Immature natural killer cell (primary cell): Measurements from ENCODE around the gene CYBA. TPM values are rescaled to one million over a fixed set of nuclear protein-coding genes. Genes with fewer than 3 reads are reported as not detected.

ENCODE experiments used
- DNase-seq, 3 donors: peaks; one replicate each; pipeline ENCODE4 v3.0.0; 2022; ENCODE audit warnings: mixed read lengths in 1 of 3
- H3K27ac Mint-ChIP-seq, 6 donors: one replicate each; pipeline ENCODE4 v1.8.0; 2020; ENCODE audit warnings: mixed read lengths in 6 of 6, mild to moderate bottlenecking in 5 of 6, inconsistent platforms in 4 of 6, moderate library complexity in 3 of 6
- H3K27me3 Mint-ChIP-seq, 3 donors: one replicate each; pipeline ENCODE4 v1.8.0; 2020 to 2021; ENCODE audit warnings: low read depth in 3 of 3, mild to moderate bottlenecking in 3 of 3, mixed read lengths in 3 of 3, moderate library complexity in 3 of 3, inconsistent platforms in 1 of 3
- H3K36me3 Mint-ChIP-seq, 3 donors: one replicate each; pipeline ENCODE4 v1.8.0; 2020; ENCODE audit warnings: mixed read lengths in 3 of 3, inconsistent platforms in 2 of 3, mild to moderate bottlenecking in 2 of 3
- H3K4me1 Mint-ChIP-seq, 2 donors: one replicate each; pipeline ENCODE4 v1.8.0; 2020; ENCODE audit warnings: inconsistent platforms in 2 of 2, mild to moderate bottlenecking in 2 of 2, mixed read lengths in 2 of 2, moderate library complexity in 1 of 2
- H3K4me3 Mint-ChIP-seq, 5 donors: one replicate each; pipeline ENCODE4 v1.8.0; 2020; ENCODE audit warnings: mild to moderate bottlenecking in 5 of 5, mixed read lengths in 5 of 5, inconsistent platforms in 3 of 5, moderate library complexity in 3 of 5
- H3K9me3 Mint-ChIP-seq, 6 donors: one replicate each; pipeline ENCODE4 v1.8.0; 2020; ENCODE audit warnings: mild to moderate bottlenecking in 6 of 6, mixed read lengths in 6 of 6, inconsistent platforms in 4 of 6, moderate library complexity in 3 of 6
- polyA plus RNA-seq, 3 donors: library from polyadenylated mRNA; unstranded; fragments of 300-500 nt; fragmentation: Illumina TruSeq; gene quantifications; one replicate each; pipeline ENCODE4 v1.2.3, GENCODE V29; 2021

The CYBA gene
- polyA plus RNA-seq, 3 donors from 2014 or later, result 2,079 to 2,787 (median 2,690) TPM

- peaks cover 29 to 48% of the 10 kb centered on the region in 2 donors for H3K4me1 Mint-ChIP-seq
- H3K27ac Mint-ChIP-seq, result no peak overlapping the region
- no peak overlapping the region for H3K4me3 Mint-ChIP-seq
- peaks cover 0 to 1% (median 0%) of the 10 kb centered on the region in 6 donors for H3K9me3 Mint-ChIP-seq
- DNase-seq, result no peak
- peaks cover 9 to 30% (median 12%) of the 10 kb centered on the region in 3 donors for H3K27me3 Mint-ChIP-seq
- peaks cover 4 to 17% (median 5%) of the 10 kb centered on the region in 3 donors for H3K36me3 Mint-ChIP-seq
Observed at GRCh38 chr16:88643644-88643932, 7.3 kb downstream of the CYBA start.

- Mint-ChIP-seq H3K36me3 (peaks cover 4 to 17% (median 5%) of the 10 kb centered on the region in 3 donors), H3K27me3 (peaks cover 12 to 28% (median 16%) of the 10 kb centered on the region in 3 donors), H3K9me3 (peaks cover 0 to 1% (median 0%) of the 10 kb centered on the region in 6 donors), H3K27ac (peak overlapping the region in 1 of 6 donors; percentile 62), H3K4me3 (no peak overlapping the region), H3K4me1 (peaks cover 29 to 49% of the 10 kb centered on the region in 2 donors)
- no peak for DNase-seq
Observed at GRCh38 chr16:88642881-88643643, 7.8 kb downstream of the CYBA start.

- Mint-ChIP-seq H3K4me1 (peaks cover 50 to 64% of the 10 kb centered on the region in 2 donors), H3K27me3 (peaks cover 31 to 38% (median 34%) of the 10 kb centered on the region in 3 donors), H3K27ac (peak overlapping the region in 5 of 6 donors; percentile 41 to 86 (median 61)), H3K9me3 (peaks cover 0 to 8% (median 6%) of the 10 kb centered on the region in 6 donors), H3K4me3 (peak overlapping the region in 2 of 5 donors; percentile 6 to 60), H3K36me3 (peaks cover 4 to 17% (median 9%) of the 10 kb centered on the region in 3 donors)
- DNase-seq, result no peak
Observed at GRCh38 chr16:88640498-88641247, 10.2 kb downstream of the CYBA start.

GRCh38 chr16:88640039-88640495 is 10.8 kb downstream of the CYBA start:
- peaks cover 48 to 63% of the 10 kb centered on the region in 2 donors for H3K4me1 Mint-ChIP-seq
- peaks cover 30 to 37% (median 35%) of the 10 kb centered on the region in 3 donors for H3K27me3 Mint-ChIP-seq

GRCh38 chr16:88639231-88640038 is 11.4 kb downstream of the CYBA start:
- Mint-ChIP-seq H3K36me3 (peaks cover 4 to 11% (median 9%) of the 10 kb centered on the region in 3 donors), H3K4me3 (peak overlapping the region in 4 of 5 donors; percentile 24 to 60 (median 29)), H3K27me3 (peaks cover 27 to 35% (median 33%) of the 10 kb centered on the region in 3 donors), H3K27ac (peak overlapping the region in 4 of 6 donors; percentile 50 to 86 (median 63)), H3K4me1 (peaks cover 42 to 60% of the 10 kb centered on the region in 2 donors), H3K9me3 (peaks cover 0 to 8% (median 6%) of the 10 kb centered on the region in 6 donors)
- no peak for DNase-seq

More at GRCh38 chr16:88640039-88640495, 10.8 kb downstream of the CYBA start:
- H3K9me3 Mint-ChIP-seq, result peaks cover 0 to 8% (median 6%) of the 10 kb centered on the region in 6 donors
- peaks cover 4 to 17% (median 9%) of the 10 kb centered on the region in 3 donors for H3K36me3 Mint-ChIP-seq
- DNase-seq, result no peak
- peak overlapping the region in 5 of 6 donors; percentile 41 to 86 (median 61) for H3K27ac Mint-ChIP-seq
- H3K4me3 Mint-ChIP-seq, result peak overlapping the region; percentile 15 to 60 (median 34)

- peaks cover 0 to 8% (median 6%) of the 10 kb centered on the region in 6 donors for H3K9me3 Mint-ChIP-seq
- H3K4me1 Mint-ChIP-seq, result peaks cover 35 to 55% of the 10 kb centered on the region in 2 donors
Observed at GRCh38 chr16:88638323-88639230, 12.3 kb downstream of the CYBA start, which contains the start of gene IL17C. Gene IL17C (plus strand): TSS chr16:88638572. CDS start chr16:88638642, 70 bp downstream.

GRCh38 chr16:88636488-88637265 is 14.2 kb downstream of the CYBA start:
- Mint-ChIP-seq H3K9me3 (peaks cover 0 to 8% (median 6%) of the 10 kb centered on the region in 6 donors), H3K4me1 (peaks cover 35 to 52% of the 10 kb centered on the region in 2 donors), H3K27ac (peak overlapping the region; percentile 92 to 99 (median 96)), H3K27me3 (peaks cover 32 to 42% (median 37%) of the 10 kb centered on the region in 3 donors), H3K4me3 (peak overlapping the region; percentile 39 to 75 (median 68)), H3K36me3 (peaks cover 0 to 4% (median 0%) of the 10 kb centered on the region in 3 donors)
- DNase-seq, result no peak

More at GRCh38 chr16:88638323-88639230, 12.3 kb downstream of the CYBA start, which contains the start of gene IL17C:
- peak within 1 kb of the TSS; percentile 39 to 75 (median 66) for H3K4me3 Mint-ChIP-seq
- H3K27ac Mint-ChIP-seq, result peak within 1 kb of the TSS; percentile 87 to 99 (median 96)
- H3K27me3 Mint-ChIP-seq, result peaks cover 33 to 43% (median 36%) of the 10 kb centered on the region in 3 donors
- no peak for DNase-seq
- peaks cover 0 to 5% (median 4%) of the 10 kb centered on the region in 3 donors for H3K36me3 Mint-ChIP-seq

- H3K27ac Mint-ChIP-seq, result peak overlapping the region; percentile 85 to 97 (median 94)
- DNase-seq, result no peak
- peaks cover 32 to 42% (median 35%) of the 10 kb centered on the region in 3 donors for H3K27me3 Mint-ChIP-seq
- peaks cover 35 to 47% of the 10 kb centered on the region in 2 donors for H3K4me1 Mint-ChIP-seq
- peaks cover 0 to 8% (median 6%) of the 10 kb centered on the region in 6 donors for H3K9me3 Mint-ChIP-seq
- H3K36me3 Mint-ChIP-seq, result peaks cover 4 to 7% (median 4%) of the 10 kb centered on the region in 3 donors
- H3K4me3 Mint-ChIP-seq, result peak overlapping the region; percentile 38 to 83 (median 62)
Observed at GRCh38 chr16:88635671-88636319, 15.1 kb downstream of the CYBA start.

GRCh38 chr16:88634994-88635670 is 15.7 kb downstream of the CYBA start:
- H3K36me3 Mint-ChIP-seq, result peaks cover 4 to 7% (median 4%) of the 10 kb centered on the region in 3 donors
- DNase-seq, result no peak
- H3K27me3 Mint-ChIP-seq, result peaks cover 29 to 42% (median 32%) of the 10 kb centered on the region in 3 donors
- H3K4me1 Mint-ChIP-seq, result peaks cover 29 to 41% of the 10 kb centered on the region in 2 donors
- H3K4me3 Mint-ChIP-seq, result peak overlapping the region; percentile 74 to 83 (median 80)
- H3K9me3 Mint-ChIP-seq, result peaks cover 0 to 8% (median 6%) of the 10 kb centered on the region in 6 donors
- peak overlapping the region; percentile 85 to 97 (median 92) for H3K27ac Mint-ChIP-seq

- H3K36me3 Mint-ChIP-seq, result peaks cover 4 to 7% (median 4%) of the 10 kb centered on the region in 3 donors
Observed at GRCh38 chr16:88634141-88634993, 16.5 kb downstream of the CYBA start.

More at GRCh38 chr16:88634141-88634993, 16.5 kb downstream of the CYBA start:
- peak; percentile 79 to 82 (median 82) for DNase-seq
- Mint-ChIP-seq H3K27ac (peak overlapping the region; percentile 82 to 97 (median 92)), H3K4me1 (peaks cover 26 to 36% of the 10 kb centered on the region in 2 donors), H3K27me3 (peaks cover 27 to 42% (median 32%) of the 10 kb centered on the region in 3 donors), H3K9me3 (peaks cover 0 to 8% (median 6%) of the 10 kb centered on the region in 6 donors), H3K4me3 (peak overlapping the region; percentile 75 to 83 (median 80))
